Panc1 (cell line): ENCODE results near the gene NUP210L. TPM values are rescaled to one million over a fixed set of nuclear protein-coding genes. Genes with fewer than 3 reads are reported as not detected.

Experiments used
- microRNA-seq: library from miRNA; unstranded; fragments of <30 nt; microRNA quantifications from one replicate; pipeline ENCODE4 v1.1.0, GENCODE V29; 2020; ENCODE audit not compliant: unreplicated experiment
- total RNA-seq: library from RNA; stranded (reverse); gene quantifications from one replicate; pipeline ENCODE4 v1.2.1, GENCODE V29; 2021; ENCODE audit not compliant: unreplicated experiment

NUP210L gene
- total RNA-seq, 1 experiment from 2014 or later, result 0.05 TPM

Small RNAs within 50 kb of the gene (microRNA-seq; reads per million reads assigned to microRNA genes)
- gene MIR190B, result 9.8 reads per million, percentile 29 among the genes with 10 or more reads in this experiment
- gene MIR5698, result not detected
- 1.6 reads per million for gene MIR6737

Other genes starting within 250 kb of the NUP210L start
- gene GATAD2B, start 232.1 kb downstream of the NUP210L start, total RNA-seq, result 47.2 TPM
- gene DENND4B, start 208.4 kb downstream of the NUP210L start, total RNA-seq, result 56.2 TPM
- gene CRTC2, start 196.5 kb downstream of the NUP210L start, total RNA-seq, result 39.3 TPM
- 158 TPM for gene SLC39A1, start 191.5 kb downstream of the NUP210L start, total RNA-seq
- 12.3 TPM for gene CREB3L4, start 187.2 kb downstream of the NUP210L start, total RNA-seq
- 134 TPM for gene JTB, start 177.4 kb downstream of the NUP210L start, total RNA-seq
- 70.6 TPM for gene RAB13, start 168.7 kb downstream of the NUP210L start, total RNA-seq
- gene RPS27, start 164.3 kb downstream of the NUP210L start, total RNA-seq, result 1,095 TPM
- 545 TPM for gene TPM3, start 37.0 kb upstream of the NUP210L start, total RNA-seq
- gene CFAP141, start 51.3 kb upstream of the NUP210L start, total RNA-seq, result not detected
- gene UBAP2L, start 65.9 kb upstream of the NUP210L start, total RNA-seq, result 227 TPM
- 110 TPM for gene HAX1, start 117.6 kb upstream of the NUP210L start, total RNA-seq
- not detected for gene AQP10, start 166.0 kb upstream of the NUP210L start, total RNA-seq
- 14.7 TPM for gene ATP8B2, start 170.5 kb upstream of the NUP210L start, total RNA-seq